ENCODE data around the gene CDH6.

The CDH6 gene

GRCh38 chr5:31193591-31194467 is at the start of gene CDH6:
CDH6 (plus strand) TSS chr5:31193686; CDS start chr5:31267474, 73,788 bp downstream.
- DNase-seq: no peak

GRCh38 chr5:31144364-31144763 is 49.1 kb upstream of the CDH6 start:
- no peak for DNase-seq

- no peak for DNase-seq
Measured at GRCh38 chr5:31148959-31149475, 44.5 kb upstream of the CDH6 start.

GRCh38 chr5:31153521-31153920 is 40.0 kb upstream of the CDH6 start:
- DNase-seq: no peak

- no peak for DNase-seq
Measured at GRCh38 chr5:31156631-31157160, 36.8 kb upstream of the CDH6 start.

- DNase-seq: no peak
Measured at GRCh38 chr5:31157720-31158119, 35.8 kb upstream of the CDH6 start.

- no peak for DNase-seq
Measured at GRCh38 chr5:31158686-31159085, 34.8 kb upstream of the CDH6 start.

GRCh38 chr5:31161781-31162181 is 31.7 kb upstream of the CDH6 start:
- DNase-seq: no peak

GRCh38 chr5:31165729-31166128 is 27.8 kb upstream of the CDH6 start:
- no peak for DNase-seq

GRCh38 chr5:31169379-31169778 is 24.1 kb upstream of the CDH6 start:
- DNase-seq: no peak

GRCh38 chr5:31172881-31173280 is 20.6 kb upstream of the CDH6 start:
- DNase-seq: no peak

- no peak for DNase-seq
Measured at GRCh38 chr5:31173614-31174013, 19.9 kb upstream of the CDH6 start.

- DNase-seq: no peak
Measured at GRCh38 chr5:31181376-31181987, 12.0 kb upstream of the CDH6 start.

GRCh38 chr5:31182136-31182535 is 11.3 kb upstream of the CDH6 start:
- no peak for DNase-seq

- DNase-seq: no peak
Measured at GRCh38 chr5:31185951-31186350, 7.5 kb upstream of the CDH6 start.

GRCh38 chr5:31186672-31187267 is 6.7 kb upstream of the CDH6 start:
- DNase-seq: no peak

GRCh38 chr5:31187591-31187990 is 5.9 kb upstream of the CDH6 start:
- no peak for DNase-seq

GRCh38 chr5:31192442-31192841 is 1.0 kb upstream of the CDH6 start:
- DNase-seq: no peak

GRCh38 chr5:31193116-31193515 is 370 bp upstream of the CDH6 start:
- DNase-seq: no peak

- no peak for DNase-seq
Measured at GRCh38 chr5:31194468-31194813, 955 bp downstream of the CDH6 start.

GRCh38 chr5:31194892-31195555 is 1.5 kb downstream of the CDH6 start:
- no peak for DNase-seq

GRCh38 chr5:31196309-31196708 is 2.8 kb downstream of the CDH6 start:
- no peak for DNase-seq

GRCh38 chr5:31197183-31197582 is 3.7 kb downstream of the CDH6 start:
- DNase-seq: no peak
